ENCODE results near the gene KNG1.
"Not testable (repeated sequence)": the region's sequence is repeated elsewhere in the genome, so short reads cannot be mapped to it uniquely, and the experiment has no call there.

KNG1 gene

DNA sequence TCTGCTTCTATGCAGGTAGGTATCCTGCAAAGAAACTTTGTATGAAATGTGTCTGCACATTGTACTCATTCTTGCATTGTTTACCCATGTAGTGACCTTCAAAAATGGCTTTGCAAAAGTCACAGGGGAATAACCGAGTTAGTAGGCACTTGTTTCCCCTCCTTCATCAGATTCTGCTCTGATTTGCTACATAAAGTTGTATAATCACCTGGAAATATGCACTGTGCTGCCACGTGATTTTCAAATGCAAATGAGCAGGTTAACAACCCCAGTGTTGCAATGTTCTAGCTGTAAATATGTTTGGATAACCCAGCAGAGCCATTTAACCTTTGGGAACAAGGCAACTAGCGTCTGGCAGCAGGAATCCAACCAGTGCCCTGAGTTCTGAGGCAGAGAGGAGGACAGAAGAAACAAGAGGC, at the start of gene KNG1:
Gene KNG1 (plus strand): TSS at position 321 of the 419 bp plus-strand sequence. CDS start 184 bp downstream, outside the sequence.
- ATAC-seq (replicated peaks) (no peak), DNase-seq (no peak)
- no peaks in the 10 kb centered on the region for H3K36me3 Mint-ChIP-seq
- peaks cover 0 to 5% of the 10 kb centered on the region in 2 donors for H3K4me1 Mint-ChIP-seq
- no peak within 1 kb of the TSS for H3K4me3 Mint-ChIP-seq
- H3K9me3 Mint-ChIP-seq, result no peaks in the 10 kb centered on the region
- H3K27me3 Mint-ChIP-seq, result peaks cover 0 to 5% of the 10 kb centered on the region in 2 donors
- H3K27ac Mint-ChIP-seq, result no peak within 1 kb of the TSS

DNA sequence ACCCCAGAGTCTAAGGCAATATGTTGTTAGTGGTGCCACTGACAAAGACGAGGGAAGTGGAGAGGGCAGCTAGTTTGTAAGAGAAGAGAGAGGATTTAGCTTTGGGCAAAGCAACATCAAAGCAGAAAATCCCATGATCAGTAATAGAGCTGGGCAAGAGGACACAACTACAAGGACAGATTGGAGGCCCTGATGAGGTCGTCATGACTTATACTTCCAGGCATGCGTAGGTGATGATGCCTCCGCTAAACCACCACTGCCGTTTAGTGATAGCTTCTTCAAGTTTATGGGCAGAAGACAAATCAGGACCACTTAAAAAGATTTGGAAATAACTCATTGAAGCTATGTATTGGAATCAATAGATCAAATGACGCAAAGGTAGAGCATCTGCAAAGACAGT, 48.7 kb upstream of the KNG1 start:
- ATAC-seq (replicated peaks) (no peak), DNase-seq (no peak)
- Mint-ChIP-seq H3K4me1 (no peaks in the 10 kb centered on the region), H3K36me3 (no peaks in the 10 kb centered on the region), H3K4me3 (no peak overlapping the region), H3K27ac (no peak overlapping the region), H3K9me3 (no peaks in the 10 kb centered on the region), H3K27me3 (peaks cover 20 to 38% of the 10 kb centered on the region in 2 donors)

DNA sequence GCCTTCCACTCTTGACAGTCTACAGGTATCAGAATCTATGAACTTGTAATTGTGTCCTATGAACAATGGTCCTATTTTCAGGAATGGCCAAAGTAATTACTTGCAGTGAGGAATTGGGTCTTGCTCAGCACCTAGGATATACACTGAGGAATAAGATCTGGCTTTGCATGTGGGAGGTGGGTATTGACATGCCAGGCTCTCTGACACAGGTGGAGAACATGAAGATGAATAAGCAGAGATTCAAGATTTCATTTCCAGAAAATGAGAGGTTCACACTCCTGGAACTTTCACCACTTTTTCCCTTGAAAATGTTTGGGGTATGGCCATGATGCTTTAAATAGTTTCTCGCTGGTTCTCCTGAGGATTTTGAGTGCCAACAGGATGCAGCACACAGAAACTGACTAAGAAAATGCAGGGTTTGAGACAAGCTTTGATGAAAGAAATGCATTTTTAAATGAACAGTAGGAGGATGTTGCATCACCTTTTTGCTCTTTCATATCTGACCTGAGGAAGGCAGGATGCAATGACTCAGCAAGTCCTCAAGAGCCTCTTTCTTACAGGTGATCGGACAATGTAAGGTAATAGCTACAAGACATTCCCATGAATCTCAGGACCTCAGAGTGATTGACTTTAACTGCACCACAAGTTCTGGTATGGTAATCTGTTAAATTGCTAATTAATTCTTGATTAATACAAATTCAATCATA, 47.6 kb upstream of the KNG1 start:
- no peak overlapping the region for H3K27ac Mint-ChIP-seq
- no peaks in the 10 kb centered on the region for H3K36me3 Mint-ChIP-seq
- H3K27me3 Mint-ChIP-seq, result peaks cover 19 to 28% of the 10 kb centered on the region in 2 donors
- ATAC-seq (replicated peaks), result no peak
- DNase-seq, result no peak
- H3K4me1 Mint-ChIP-seq, result no peaks in the 10 kb centered on the region
- H3K9me3 Mint-ChIP-seq, result no peaks in the 10 kb centered on the region
- no peak overlapping the region for H3K4me3 Mint-ChIP-seq

DNA sequence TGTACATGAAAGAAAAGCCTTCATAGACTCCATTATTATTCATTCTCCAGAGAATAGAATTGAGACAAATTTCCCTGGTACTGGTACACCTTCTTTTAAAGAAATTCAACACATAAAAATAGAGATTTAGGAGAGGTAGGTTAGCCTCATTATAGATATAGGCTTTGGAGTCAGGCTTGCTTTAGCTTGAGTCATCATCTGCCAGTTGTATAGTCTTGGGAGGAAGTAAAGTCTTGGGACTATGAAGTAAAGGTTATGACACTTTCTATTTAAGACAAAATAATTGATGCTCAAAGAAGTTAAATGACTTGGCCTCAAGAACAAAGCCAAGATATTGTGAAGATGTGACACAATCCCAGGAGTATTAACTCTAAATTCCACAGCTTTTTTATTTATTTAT, 47.0 kb upstream of the KNG1 start:
- Mint-ChIP-seq H3K9me3 (no peaks in the 10 kb centered on the region), H3K36me3 (no peaks in the 10 kb centered on the region), H3K4me3 (no peak overlapping the region), H3K27ac (no peak overlapping the region), H3K27me3 (peaks cover 25 to 27% of the 10 kb centered on the region in 2 donors), H3K4me1 (peaks cover 0 to 1% of the 10 kb centered on the region in 2 donors)
- ATAC-seq (replicated peaks), result no peak
- DNase-seq, result no peak

DNA sequence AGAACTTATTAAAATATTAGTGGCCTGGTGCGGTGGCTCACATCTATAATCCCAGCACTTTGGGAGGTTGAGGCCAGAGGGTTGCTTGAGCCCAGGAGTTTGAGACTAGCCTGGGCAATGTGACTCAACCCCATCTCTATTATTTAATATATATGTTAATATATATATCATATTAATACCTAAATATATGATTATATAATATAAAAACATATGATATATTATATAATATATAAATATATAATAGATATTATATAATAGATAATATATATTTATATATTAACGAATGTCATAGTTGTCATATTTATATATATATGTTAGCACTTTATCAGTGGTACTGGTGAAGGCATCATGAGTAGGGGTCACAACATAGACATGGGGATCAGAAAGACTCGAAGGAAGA, 46.1 kb upstream of the KNG1 start:
- no peak for DNase-seq
- H3K9me3 Mint-ChIP-seq, result no peaks in the 10 kb centered on the region
- H3K4me1 Mint-ChIP-seq, result peaks cover 0 to 1% of the 10 kb centered on the region in 2 donors
- peaks cover 23 to 24% of the 10 kb centered on the region in 2 donors for H3K27me3 Mint-ChIP-seq
- H3K27ac Mint-ChIP-seq, result no peak overlapping the region
- no peak for ATAC-seq (replicated peaks)
- H3K4me3 Mint-ChIP-seq, result no peak overlapping the region
- no peaks in the 10 kb centered on the region for H3K36me3 Mint-ChIP-seq

DNA sequence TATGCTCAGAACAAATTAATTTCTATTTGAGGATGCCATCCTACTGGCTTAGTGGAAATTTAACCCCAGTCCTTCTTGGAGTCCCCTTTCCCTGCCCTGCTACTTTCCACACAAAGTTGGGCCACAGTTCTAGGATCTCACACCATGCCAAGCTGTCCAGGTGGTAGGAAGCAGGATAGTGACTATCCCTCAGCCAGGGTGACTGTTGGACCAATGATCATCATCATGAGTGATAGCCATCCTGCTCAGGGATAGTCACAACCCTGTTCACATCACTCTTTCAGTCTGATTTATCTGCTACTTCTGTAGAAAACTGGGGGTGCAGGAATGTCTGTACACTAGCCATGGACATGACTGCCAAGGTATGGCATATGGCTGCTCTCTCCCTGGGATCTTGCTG, 38.6 kb upstream of the KNG1 start:
- H3K4me3 Mint-ChIP-seq, result no peak overlapping the region
- no peak overlapping the region for H3K27ac Mint-ChIP-seq

DNA sequence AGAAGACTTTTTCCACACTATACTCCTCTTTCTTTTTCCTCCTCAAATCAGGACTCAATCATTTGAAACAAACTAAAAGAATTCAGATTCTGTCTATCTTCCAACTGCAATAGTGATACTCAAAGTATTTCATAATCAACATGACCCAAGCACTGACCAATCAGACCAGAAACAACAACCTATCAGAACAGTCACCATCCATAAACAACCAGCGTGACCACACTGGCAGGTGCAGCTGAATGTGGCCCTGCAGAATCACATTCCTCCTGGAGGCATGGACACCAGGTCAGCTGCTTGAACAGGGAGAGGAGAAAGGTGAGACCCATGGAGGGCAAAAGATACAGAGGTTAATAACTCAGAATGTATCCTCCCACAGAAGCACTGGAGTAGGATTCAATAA, 38.0 kb upstream of the KNG1 start:
- no peaks in the 10 kb centered on the region for H3K9me3 Mint-ChIP-seq
- no peak overlapping the region for H3K4me3 Mint-ChIP-seq
- H3K27ac Mint-ChIP-seq, result no peak overlapping the region
- peaks cover 52 to 55% of the 10 kb centered on the region in 2 donors for H3K27me3 Mint-ChIP-seq
- H3K36me3 Mint-ChIP-seq, result no peaks in the 10 kb centered on the region
- H3K4me1 Mint-ChIP-seq, result peaks cover 0 to 1% of the 10 kb centered on the region in 2 donors
- ATAC-seq (replicated peaks) (no peak), DNase-seq (no peak)

More for the DNA sequence above, 38.6 kb upstream of the KNG1 start:
- Mint-ChIP-seq H3K36me3 (no peaks in the 10 kb centered on the region), H3K27me3 (peaks cover 52 to 55% of the 10 kb centered on the region in 2 donors), H3K9me3 (no peaks in the 10 kb centered on the region), H3K4me1 (peaks cover 0 to 1% of the 10 kb centered on the region in 2 donors)
- ATAC-seq (replicated peaks), result no peak
- no peak for DNase-seq

DNA sequence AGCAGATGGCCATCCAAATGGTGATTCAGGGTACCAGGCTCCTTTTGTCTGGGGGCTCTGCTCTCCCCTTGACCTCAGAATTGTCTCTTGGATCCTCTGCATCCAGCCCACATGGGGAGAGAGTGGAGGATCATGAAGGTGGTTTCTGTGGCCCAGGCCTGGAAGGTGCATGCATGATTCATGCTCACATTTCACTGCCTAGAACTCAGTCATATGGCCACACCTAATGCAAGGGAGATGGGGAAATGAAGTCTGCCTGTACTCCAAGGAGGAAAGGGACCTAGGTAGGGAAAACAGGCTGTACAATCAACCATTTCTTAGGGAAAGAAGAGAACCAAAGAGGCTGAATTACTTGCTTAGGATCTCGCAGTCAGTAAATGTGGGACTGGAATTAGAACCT, 36.3 kb upstream of the KNG1 start:
- ATAC-seq (replicated peaks) (no peak), DNase-seq (no peak)
- Mint-ChIP-seq H3K4me1 (no peaks in the 10 kb centered on the region), H3K27ac (no peak overlapping the region), H3K4me3 (no peak overlapping the region), H3K36me3 (peaks cover 2 to 8% of the 10 kb centered on the region in 2 donors), H3K27me3 (peaks cover 49 to 58% of the 10 kb centered on the region in 2 donors), H3K9me3 (peaks cover 10% of the 10 kb centered on the region in 2 donors)

DNA sequence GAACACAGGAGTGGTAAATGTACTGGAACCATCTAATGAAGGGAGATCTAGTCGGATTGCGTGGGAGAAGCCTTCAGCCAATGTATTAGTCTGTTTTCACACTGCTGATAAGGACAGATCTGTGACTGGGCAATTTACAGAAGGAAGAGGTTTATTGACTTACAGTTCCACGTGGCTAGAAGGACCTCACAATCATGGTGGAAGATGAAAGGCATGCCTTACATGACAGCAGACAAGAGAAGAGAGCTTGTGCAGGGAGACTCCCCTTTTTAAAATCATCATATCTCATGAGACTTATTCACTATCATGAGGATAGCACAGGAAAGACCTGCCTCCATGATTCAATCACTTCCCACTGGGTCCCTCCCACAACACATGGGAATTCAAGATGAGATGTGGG, 34.3 kb upstream of the KNG1 start:
- Mint-ChIP-seq H3K27ac (no peak overlapping the region), H3K36me3 (peaks cover 2 to 8% of the 10 kb centered on the region in 2 donors), H3K9me3 (peaks cover 10 to 11% of the 10 kb centered on the region in 2 donors), H3K4me3 (no peak overlapping the region), H3K4me1 (no peaks in the 10 kb centered on the region), H3K27me3 (peaks cover 45 to 57% of the 10 kb centered on the region in 2 donors)
- DNase-seq, result no peak
- ATAC-seq (replicated peaks), result no peak

DNA sequence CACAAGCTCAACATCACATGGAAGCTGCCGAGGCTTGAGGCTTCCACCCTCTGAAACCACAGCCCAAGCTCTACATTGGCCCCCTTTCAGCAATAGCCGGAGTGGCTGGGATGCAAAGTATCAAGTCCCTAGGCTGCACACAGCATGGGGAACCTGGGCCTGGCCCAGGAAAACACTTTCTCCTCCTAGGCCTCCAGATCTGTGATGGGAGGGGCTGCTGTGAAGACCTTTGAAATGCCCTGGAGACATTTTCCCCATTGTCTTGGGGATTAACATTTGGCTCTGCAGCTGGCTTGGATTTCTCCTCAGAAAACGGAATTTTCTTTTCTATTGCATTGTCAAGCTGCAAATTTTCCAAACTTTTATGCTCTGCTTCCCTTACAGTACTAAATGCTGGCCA, 33.2 kb upstream of the KNG1 start:
- Mint-ChIP-seq H3K27me3 (peaks cover 39 to 54% of the 10 kb centered on the region in 2 donors), H3K4me3 (no peak overlapping the region), H3K27ac (no peak overlapping the region), H3K9me3 (peaks cover 10 to 11% of the 10 kb centered on the region in 2 donors), H3K36me3 (peaks cover 2 to 8% of the 10 kb centered on the region in 2 donors), H3K4me1 (no peaks in the 10 kb centered on the region)
- DNase-seq, result no peak
- no peak for ATAC-seq (replicated peaks)

DNA sequence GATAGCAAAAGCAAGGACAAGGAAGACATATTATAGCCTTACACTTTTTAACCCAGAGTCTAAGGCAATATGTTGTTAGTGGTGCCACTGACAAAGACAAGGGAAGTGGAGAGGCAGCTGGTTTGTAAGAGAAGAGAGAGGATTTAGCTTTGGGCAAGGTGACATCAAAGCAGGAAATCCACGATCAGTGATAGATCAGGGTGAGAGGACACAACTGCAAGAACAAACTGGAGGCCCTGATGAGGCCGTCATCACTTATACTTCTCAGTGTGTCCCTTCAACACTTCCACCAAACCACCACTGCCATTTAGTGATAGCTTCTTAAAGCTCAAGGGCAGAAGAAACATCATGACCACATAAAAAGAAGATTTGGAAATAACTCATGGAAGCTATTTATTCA, 30.7 kb upstream of the KNG1 start:
- Mint-ChIP-seq H3K27me3 (peaks cover 38 to 58% of the 10 kb centered on the region in 2 donors), H3K9me3 (peaks cover 10 to 11% of the 10 kb centered on the region in 2 donors)
- DNase-seq; H3K4me3 Mint-ChIP-seq; H3K36me3 Mint-ChIP-seq; ATAC-seq (replicated peaks); H3K27ac Mint-ChIP-seq; H3K4me1 Mint-ChIP-seq: not testable (repeated sequence)

DNA sequence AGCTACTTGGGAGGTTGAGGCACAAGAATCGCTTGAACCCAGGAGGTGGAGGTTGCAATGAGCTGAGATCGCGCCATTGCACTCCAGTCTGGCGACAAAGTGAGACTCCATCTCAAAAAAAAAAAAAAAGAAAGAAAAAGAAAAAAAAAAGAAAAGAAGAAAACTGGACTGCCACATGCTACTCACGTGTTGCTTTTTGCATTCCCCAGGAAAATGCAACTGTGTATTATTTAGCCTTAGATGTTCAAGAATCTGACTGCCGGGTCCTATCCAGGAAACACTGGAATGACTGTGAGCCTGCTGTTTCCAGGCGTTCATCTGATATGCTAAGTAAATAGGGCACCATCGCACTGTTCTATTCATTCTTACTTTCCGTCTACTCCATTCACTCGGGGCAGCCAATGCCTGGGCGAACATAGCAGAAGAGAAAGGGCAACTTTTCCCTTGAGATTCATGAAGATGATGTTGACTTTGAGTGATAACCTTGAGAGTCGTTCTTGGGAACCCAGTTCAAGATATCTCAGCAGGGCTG, 30.0 kb upstream of the KNG1 start:
- Mint-ChIP-seq H3K4me3 (no peak overlapping the region), H3K4me1 (no peaks in the 10 kb centered on the region), H3K9me3 (peaks cover 10 to 11% of the 10 kb centered on the region in 2 donors), H3K27ac (no peak overlapping the region), H3K27me3 (peaks cover 40 to 59% of the 10 kb centered on the region in 2 donors), H3K36me3 (peaks cover 2 to 8% of the 10 kb centered on the region in 2 donors)
- no peak for ATAC-seq (replicated peaks)
- DNase-seq, result no peak

DNA sequence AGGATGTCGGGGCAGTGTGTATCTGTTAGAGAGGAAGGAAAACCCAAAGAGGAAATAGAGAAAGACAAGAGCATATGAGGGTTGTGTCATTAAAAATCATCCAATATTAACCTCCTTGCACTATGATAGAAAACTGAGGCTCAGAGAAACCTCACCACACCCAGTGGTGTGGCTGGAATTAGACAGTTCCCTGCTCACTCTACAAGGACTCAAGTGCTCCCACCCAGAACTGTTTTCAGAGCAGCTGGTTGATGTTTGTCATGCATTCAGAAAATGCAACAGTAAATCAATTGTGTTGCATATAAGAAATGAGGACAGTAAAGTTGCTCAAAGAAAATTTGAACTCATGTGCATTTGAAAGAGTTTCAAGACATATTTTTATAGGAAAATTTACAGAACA, 26.9 kb upstream of the KNG1 start:
- H3K9me3 Mint-ChIP-seq, H3K36me3 Mint-ChIP-seq, H3K27ac Mint-ChIP-seq: not testable (repeated sequence)

DNA sequence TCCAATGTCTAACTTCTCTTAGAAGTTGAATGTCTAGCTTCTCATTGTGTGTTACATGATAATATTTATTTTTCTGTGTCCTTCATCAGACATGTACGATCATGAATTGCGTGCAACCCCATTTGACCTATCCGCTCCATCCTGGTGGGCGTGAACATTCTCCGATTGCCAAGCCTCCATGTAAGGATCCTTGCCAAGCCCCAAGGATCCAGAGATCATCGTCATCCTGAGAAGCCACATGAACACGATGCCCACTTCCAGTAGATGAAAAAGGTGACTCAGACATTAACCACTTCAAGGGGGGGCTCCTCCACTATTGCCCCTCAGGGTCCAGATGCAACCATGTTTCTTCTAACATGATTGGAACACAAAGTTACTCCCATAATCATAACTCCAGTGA, 25.5 kb upstream of the KNG1 start:
- H3K27ac Mint-ChIP-seq, result no peak overlapping the region
- H3K36me3 Mint-ChIP-seq, result no peaks in the 10 kb centered on the region
- H3K4me3 Mint-ChIP-seq, result no peak overlapping the region
- peaks cover 13 to 38% of the 10 kb centered on the region in 2 donors for H3K27me3 Mint-ChIP-seq
- H3K9me3 Mint-ChIP-seq, result no peaks in the 10 kb centered on the region
- DNase-seq, result no peak
- no peak for ATAC-seq (replicated peaks)
- no peaks in the 10 kb centered on the region for H3K4me1 Mint-ChIP-seq

More for the DNA sequence above, 26.9 kb upstream of the KNG1 start:
- not testable (repeated sequence) for H3K4me1 Mint-ChIP-seq; H3K4me3 Mint-ChIP-seq; DNase-seq; ATAC-seq (replicated peaks)
- H3K27me3 Mint-ChIP-seq, result peaks cover 26 to 51% of the 10 kb centered on the region in 2 donors

DNA sequence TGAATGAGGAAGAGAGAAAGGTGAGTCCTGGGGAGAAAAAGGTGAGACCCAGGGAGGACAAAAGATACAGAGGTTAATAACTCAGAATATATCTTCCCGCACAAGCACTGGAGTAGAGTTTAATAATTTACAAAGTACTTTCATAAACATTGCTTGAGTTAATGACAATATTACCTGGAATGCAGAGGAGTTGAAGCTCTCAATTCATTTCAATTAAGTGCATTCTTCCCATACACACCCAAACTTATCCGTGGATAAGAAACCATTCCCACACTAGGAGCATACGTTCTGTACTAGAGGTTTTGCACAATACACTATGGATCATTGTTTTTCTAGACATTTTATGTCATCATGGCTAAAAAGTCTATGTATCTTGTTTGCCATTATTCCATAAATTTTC, 23.3 kb upstream of the KNG1 start:
- peaks cover 13 to 29% of the 10 kb centered on the region in 2 donors for H3K27me3 Mint-ChIP-seq
- H3K9me3 Mint-ChIP-seq, result no peaks in the 10 kb centered on the region
- no peak for DNase-seq
- H3K4me1 Mint-ChIP-seq, result no peaks in the 10 kb centered on the region
- H3K4me3 Mint-ChIP-seq, result no peak overlapping the region
- H3K36me3 Mint-ChIP-seq, result no peaks in the 10 kb centered on the region
- no peak for ATAC-seq (replicated peaks)
- H3K27ac Mint-ChIP-seq, result no peak overlapping the region
